HG02588 (cell line): ENCODE data around the gene XDH.

Source experiments
- ATAC-seq: cut with Tn5 transposase; IDR thresholded peaks from one replicate; pipeline ENCODE4 v1.9.1; 2021; ENCODE audit warnings: mild to moderate bottlenecking, moderate library complexity; ENCODE audit not compliant: unreplicated experiment

Gene XDH

GRCh38 chr2:31414601-31415241 lies at the start of gene XDH:
TSS of gene XDH (minus strand) at chr2:31414742. CDS start at chr2:31414666, 76 bp downstream.
- no peak for ATAC-seq

- no peak for ATAC-seq
Observed at GRCh38 chr2:31457651-31458050, 43.1 kb upstream of the XDH start.

- ATAC-seq, result no peak
Observed at GRCh38 chr2:31446848-31447247, 32.3 kb upstream of the XDH start.

- ATAC-seq, result no peak
Observed at GRCh38 chr2:31442376-31442775, 27.8 kb upstream of the XDH start.

- no peak for ATAC-seq
Observed at GRCh38 chr2:31440764-31441163, 26.2 kb upstream of the XDH start.

- no peak for ATAC-seq
Observed at GRCh38 chr2:31434911-31435310, 20.4 kb upstream of the XDH start.

- no peak for ATAC-seq
Observed at GRCh38 chr2:31433541-31433940, 19.0 kb upstream of the XDH start.

GRCh38 chr2:31430439-31431165 lies 16.1 kb upstream of the XDH start:
- ATAC-seq, result no peak

- ATAC-seq, result no peak
Observed at GRCh38 chr2:31429759-31430438, 15.4 kb upstream of the XDH start.

- no peak for ATAC-seq
Observed at GRCh38 chr2:31429040-31429439, 14.5 kb upstream of the XDH start.

- no peak for ATAC-seq
Observed at GRCh38 chr2:31428001-31428418, 13.5 kb upstream of the XDH start.

- ATAC-seq, result no peak
Observed at GRCh38 chr2:31426096-31426495, 11.6 kb upstream of the XDH start.

- no peak for ATAC-seq
Observed at GRCh38 chr2:31421634-31422033, 7.1 kb upstream of the XDH start.

GRCh38 chr2:31420936-31421335 lies 6.4 kb upstream of the XDH start:
- no peak for ATAC-seq

- no peak for ATAC-seq
Observed at GRCh38 chr2:31419386-31419785, 4.8 kb upstream of the XDH start.

- no peak for ATAC-seq
Observed at GRCh38 chr2:31415421-31415820, 879 bp upstream of the XDH start.

- no peak for ATAC-seq
Observed at GRCh38 chr2:31413862-31414550, 536 bp downstream of the XDH start.

- no peak for ATAC-seq
Observed at GRCh38 chr2:31413025-31413424, 1.5 kb downstream of the XDH start.

- no peak for ATAC-seq
Observed at GRCh38 chr2:31411771-31412170, 2.8 kb downstream of the XDH start.

GRCh38 chr2:31406593-31407385 lies 7.8 kb downstream of the XDH start:
- no peak for ATAC-seq

GRCh38 chr2:31404827-31405226 lies 9.7 kb downstream of the XDH start:
- no peak for ATAC-seq
